Activated CD4-positive, alpha-beta T cell treated with anti-CD3 and anti-CD28 coated beads, Interleukin-2, Interleukin-4, amounts not matched to agents 100 ng/mL and 50 ng/mL, durations not matched to agents 16 hours and 8 hours (primary cell): ENCODE measurements around the gene ZNF316.
"Not testable (repeated sequence)": the region's sequence is repeated elsewhere in the genome, so short reads cannot be mapped to it uniquely, and the experiment has no call there.

Experiments
- DNase-seq: peaks from one replicate; pipeline ENCODE4 v3.0.0-alpha.2; 2020; ENCODE audit warnings: low spot score

The ZNF316 gene

DNA sequence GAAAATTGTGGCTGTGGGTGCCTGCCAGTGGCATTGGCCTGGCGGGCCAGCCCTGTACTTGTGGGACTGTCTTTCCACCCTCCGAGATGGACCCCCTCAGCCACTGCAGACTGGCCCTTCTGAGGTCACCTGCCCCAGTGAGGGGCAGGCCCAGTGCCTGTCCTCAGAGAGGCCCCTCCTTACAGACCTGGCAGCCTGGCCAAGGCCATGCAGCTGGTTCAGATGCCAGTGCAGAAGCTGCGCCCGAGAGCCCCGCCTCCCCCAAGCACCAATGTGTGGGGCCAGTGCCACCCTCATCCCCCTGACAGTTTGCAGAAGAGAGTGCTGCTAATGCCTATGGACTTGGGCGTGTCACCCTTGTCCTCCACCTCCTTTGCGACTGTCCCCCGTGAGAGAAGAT, 10.0 kb downstream of the ZNF316 start:
- DNase-seq, result no peak

DNA sequence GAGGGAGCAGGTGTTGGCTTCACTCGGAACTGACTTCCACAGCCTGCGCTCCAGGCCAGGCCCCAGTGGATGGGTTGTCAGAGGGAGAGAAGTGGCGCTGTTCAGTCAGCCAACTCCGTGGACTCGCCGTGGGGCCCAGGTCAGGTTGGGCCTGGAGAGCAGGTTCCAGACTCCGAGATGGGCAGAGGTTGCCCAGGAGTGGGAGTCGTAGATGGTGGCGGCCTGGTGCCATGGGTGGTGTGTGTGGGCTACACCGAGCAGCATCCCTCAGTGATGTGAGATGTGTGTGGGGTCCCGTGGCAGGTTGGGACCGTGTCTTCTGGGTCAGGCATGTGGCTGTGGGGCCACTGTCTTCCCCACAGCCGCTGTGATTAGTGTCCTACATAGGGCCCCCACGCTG, 10.4 kb downstream of the ZNF316 start:
- no peak for DNase-seq

DNA sequence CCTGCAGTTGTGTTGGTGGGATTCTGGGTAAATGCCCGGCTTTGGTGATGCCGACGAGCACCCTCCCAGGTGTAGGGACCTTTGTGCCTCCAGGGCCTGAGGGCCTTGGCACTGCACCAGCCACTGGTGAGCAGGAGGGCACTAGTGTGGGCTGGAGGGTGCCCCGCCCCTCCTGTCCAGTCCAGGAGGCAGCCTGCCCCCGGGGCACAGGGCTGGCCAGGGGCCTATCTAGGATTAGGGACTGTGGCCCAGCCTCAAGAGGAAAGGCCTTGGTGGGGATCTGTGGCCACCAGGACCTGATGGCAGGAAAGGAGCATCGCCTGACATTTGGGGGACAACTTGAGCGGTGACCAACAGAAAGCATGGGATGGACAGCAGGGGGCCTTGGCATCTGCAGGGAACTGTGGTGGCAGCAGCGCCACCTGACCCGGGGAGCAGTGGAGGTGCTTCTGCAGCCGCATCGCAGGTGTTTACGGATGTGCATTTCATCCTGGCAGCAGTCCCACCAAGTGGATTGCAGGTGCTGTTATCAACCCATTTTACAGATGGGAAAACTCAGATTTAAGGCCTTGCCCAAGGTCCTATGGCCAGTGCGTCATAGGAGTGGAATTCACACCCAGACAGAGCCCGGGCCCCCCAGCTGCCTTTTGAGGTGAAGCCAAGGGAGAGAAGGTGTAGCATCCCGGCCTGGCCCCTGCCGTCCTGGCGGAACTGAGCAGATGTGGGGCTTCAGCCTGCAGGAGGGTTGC, 11.1 kb downstream of the ZNF316 start:
- DNase-seq, result no peak

DNA sequence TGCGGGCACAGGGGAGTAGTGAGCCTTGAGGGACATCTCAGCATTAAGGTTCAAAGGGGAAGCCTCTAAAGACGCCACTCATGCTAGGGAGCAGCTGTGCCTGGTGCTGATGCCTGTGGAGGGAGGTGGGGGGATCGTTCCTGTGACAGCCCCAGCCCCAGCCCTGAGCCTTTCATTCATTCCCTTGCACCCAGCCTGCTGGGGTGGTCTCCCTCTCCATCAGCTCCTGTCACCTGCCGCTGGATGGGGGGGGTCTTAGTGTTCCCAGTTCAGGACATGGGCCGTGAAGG, 11.6 kb downstream of the ZNF316 start:
- no peak for DNase-seq

DNA sequence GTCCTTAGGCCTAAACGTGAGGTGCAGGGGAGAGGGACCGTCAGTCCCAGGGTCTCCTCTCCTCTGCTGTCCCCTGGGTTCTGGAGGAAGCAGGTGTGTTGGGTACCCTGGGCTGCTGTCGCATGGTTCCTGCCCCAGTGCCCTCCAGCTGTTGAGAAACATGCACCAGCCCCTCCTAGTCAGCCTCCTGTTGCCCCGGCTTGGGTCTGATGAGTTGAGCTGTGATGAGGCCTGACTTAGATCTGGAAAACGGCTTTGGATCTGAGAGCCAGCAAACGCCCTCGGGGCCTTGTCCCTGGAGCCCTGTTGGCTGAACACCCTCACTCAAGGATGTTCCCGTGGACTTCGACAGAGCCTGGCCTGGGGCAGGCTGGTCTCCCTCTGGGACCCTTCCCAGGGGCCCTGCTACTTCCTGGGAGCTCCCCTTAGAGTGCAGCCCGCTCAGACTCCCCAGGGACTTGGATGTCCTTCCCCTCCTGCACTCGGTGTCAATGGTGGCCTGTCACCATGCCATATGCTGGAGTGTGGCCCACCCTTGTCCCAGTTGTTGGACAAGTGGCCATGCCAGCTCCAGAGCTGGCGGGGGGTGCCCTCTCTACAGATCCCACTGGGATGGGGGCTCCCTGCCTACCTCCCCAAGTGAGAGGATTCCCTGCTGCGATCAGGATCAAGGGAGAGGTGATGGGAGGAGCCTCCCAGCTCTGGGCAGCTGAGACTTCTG, 12.3 kb downstream of the ZNF316 start:
- no peak for DNase-seq

DNA sequence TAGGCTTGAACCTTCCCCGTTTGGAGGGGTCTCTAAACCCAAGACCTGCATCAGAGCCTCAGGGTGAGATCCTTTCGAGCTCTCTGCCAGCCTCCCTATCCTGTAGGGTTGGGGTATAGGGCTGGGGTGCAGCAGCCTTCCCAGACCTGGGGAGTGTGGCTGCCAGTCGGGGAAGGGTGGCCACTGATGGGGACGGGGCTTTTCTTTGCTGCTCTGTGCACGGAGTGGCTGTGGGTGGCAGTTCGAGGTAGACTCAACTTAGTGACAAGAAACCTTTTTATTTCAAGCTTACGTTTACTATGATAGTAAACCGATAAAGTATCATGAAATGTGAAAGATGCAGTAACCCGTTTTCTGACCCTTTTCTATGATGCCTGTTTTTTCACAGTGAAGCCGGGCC, 13.0 kb downstream of the ZNF316 start:
- DNase-seq, result no peak

DNA sequence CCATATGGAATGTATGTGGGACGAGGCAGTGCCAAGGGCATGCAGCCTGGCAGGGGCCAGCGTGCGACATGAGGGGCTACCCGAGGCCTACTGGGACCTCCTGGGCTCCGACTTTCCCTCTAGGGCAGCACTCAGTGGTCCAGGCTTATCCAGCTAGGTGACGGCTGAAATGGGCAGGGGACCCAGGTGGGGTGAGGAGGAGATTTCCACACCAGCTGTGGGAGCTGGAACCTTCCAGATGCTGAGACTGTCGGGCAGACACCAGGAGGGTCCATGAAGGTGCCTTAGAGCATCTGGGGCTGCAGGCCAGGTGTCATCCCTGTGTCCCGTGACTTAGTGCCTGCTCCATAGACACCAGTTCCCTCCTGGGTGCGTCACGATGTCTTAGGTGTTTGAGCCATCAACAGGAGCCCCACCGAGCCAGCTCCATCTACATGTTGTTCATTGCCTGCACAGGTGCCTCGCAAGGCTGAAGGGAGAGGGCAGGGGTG, 13.4 kb downstream of the ZNF316 start:
- no peak for DNase-seq

DNA sequence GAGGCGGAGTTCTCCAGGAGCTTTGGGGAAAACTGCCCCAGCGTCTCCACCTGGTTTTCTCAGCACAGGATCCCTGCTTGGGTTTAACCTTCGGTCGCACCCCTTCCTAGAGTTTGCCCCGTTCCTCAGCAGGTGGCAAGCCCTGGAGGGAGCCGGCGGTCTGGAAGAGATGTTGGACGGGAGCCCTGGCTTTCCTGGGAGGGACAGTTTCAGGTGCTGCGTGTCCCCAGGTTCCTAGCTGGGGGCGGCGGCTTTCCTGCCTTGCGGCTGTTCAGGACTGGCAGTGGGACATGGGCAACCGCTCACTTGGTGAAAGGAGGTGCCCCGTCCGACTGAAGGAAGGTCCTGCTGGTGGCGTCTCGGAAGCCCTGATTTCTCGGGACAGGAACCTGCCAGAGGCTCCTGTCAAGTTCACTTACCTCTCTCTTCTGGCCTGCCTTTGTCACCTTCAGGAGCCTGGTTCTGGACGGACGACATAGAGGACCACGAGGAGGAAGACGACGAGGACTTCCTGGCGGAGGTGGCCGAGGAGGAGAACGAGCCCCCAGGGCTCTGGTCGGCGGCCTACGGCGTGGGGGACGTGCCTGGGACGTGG, 14.8 kb downstream of the ZNF316 start:
- no peak for DNase-seq

DNA sequence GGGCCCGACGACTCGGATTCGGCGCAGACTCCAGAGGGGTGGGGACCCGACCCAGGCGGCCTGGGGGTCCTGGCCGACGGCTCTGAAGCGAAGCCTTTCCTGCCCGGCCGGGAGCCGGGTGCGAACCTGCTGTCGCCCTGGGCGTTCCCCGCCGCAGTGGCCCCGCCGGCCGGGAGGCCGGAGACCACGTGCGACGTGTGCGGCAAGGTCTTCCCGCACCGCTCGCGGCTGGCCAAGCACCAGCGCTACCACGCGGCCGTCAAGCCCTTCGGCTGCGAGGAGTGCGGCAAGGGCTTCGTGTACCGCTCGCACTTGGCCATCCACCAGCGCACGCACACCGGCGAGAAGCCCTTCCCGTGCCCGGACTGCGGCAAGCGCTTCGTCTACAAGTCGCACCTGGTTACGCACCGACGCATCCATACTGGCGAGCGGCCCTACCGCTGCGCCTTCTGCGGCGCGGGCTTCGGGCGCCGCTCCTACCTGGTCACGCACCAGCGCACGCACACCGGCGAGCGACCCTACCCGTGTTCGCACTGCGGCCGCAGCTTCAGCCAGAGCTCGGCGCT, 15.4 kb downstream of the ZNF316 start:
- no peak for DNase-seq

DNA sequence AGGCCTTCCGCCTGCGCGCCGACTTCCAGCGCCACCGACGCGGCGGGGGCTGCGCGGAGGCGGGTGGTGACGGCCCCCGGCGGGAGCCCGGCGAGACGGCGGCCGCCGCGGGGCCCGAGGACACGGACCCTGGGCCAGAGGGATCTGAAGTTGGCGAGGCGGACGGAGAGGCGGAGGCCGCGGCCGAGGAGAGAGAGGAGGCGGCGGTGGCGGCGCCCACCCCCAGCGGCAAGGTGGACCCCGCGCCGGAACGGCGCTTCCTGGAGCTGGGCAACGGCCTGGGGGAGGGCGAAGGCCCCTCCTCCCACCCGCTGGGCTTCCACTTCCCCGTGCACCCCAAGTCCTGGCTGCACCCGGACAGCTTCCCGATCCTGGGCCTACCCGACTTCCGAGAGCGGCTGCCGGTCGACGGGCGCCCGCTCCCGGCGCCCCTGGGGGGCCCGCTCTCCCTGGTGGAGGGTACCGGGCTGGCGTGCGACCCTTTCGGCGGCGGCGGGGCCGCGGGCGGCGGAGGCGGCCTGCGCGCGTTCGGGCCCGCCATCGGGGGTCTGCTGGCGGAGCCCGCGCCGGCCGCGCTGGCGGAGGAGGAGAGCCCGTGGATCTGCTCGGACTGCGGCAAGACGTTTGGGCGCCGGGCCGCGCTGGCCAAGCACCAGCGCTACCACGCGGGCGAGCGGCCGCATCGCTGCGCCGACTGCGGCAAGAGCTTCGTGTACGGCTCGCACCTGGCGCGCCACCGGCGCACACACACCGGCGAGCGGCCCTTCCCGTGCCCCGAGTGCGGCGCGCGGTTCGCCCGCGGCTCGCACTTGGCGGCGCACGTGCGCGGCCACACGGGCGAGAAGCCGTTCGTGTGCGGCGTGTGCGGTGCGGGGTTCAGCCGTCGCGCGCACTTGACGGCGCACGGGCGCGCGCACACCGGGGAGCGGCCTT, 16.2 kb downstream of the ZNF316 start:
- no peak for DNase-seq

DNA sequence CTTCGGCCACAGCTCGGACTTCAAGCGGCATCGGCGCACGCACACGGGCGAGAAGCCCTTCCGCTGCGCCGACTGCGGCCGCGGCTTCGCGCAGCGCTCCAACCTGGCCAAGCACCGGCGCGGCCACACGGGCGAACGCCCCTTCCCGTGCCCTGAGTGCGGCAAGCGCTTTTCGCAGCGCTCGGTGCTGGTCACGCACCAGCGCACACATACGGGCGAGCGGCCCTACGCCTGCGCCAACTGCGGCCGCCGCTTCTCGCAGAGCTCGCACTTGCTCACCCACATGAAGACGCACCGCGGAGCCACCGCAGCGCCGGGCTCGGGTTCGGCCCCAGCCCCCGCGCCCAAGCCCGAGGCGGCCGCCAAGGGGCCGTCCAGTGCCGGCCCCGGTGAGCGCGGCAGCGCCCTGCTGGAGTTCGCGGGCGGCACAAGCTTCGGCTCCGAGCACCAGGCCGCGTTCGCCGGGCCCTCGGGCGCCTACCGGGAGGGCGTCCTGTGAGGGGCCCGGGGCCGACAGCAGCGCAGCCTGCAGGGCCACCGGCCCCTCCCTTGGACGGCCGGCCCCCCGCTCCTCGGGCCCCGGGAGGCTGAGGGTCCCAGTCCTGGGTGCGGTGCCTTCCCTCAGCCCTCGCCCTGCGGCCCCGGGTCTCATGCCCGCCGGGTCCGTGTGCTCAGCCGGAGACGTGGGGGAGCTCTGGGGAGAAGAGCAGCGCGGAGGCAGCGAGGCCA, 17.2 kb downstream of the ZNF316 start:
- DNase-seq, result no peak

DNA sequence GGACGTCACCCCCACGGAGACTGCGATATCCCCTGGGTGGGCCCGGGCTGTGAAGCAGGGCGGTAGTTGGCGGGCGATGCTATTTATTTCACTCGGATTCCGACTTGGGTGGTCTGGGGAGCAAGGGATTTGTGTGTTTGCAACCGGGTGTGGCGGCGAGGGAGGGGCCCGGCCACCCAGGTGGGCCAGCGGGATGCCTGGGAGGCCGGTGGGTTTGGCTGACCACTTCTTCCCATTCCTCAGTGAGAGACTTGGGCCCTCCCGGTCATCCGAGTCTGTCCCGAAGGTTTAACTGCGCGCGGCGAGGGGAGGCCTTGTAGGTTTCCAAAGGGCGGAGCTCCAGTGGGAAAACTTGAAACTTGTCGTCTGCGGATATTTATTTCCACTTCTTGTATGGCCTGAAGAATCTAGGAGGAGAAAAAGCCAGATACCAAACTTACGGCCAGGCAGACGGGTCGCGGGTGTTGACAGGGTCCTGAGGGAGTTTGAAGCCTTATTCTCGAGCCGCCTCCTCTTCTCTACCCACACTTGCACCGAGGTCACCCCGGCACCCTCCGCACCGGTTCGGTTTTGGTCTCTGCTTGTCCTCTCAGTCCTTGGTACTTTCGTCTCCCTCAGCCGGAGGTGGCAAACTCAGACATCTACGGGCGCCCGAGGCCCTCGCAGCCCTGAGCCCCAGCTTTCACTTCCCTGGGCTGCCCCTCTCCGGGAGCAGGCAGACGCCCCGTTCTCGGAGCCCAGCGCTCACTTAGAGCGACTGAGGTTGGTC, 17.9 kb downstream of the ZNF316 start:
- no peak for DNase-seq

DNA sequence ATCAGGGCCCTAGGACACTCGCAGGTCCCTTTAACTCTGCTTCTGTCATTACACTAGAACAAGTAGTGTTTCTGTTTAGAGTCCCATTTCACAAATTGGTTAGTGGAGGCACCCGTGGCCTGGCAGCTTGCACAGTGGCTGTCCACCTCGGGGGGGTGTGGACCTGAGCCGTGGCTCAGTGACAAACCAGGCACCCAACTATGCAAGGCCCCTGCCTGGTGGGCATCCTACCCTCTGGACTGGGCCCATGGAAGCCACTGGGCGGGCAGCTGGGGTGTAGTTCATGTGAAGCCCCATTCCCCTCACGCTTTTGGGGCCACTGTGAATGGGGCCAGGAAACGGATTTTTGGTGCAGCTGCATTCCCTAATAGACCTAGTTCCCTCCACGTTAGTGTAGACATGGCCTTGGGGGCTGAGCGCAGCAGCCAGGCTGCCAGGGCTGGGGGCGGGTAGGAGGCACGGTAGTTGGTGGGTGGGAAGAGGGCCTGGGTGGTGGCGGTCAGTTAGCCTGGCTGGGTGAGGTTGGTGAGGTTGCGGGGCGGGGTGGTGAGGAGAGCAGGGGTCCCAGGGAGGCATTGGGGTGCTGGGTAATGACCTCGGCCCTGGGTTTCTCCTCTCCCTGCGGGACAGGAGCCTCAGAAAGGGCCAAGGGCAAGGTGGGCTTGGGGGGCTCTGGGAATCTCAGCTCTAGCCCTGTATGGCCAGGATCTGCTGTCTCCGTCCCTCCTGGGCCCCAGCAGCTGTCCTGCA, 18.7 kb downstream of the ZNF316 start:
- no peak for DNase-seq

DNA sequence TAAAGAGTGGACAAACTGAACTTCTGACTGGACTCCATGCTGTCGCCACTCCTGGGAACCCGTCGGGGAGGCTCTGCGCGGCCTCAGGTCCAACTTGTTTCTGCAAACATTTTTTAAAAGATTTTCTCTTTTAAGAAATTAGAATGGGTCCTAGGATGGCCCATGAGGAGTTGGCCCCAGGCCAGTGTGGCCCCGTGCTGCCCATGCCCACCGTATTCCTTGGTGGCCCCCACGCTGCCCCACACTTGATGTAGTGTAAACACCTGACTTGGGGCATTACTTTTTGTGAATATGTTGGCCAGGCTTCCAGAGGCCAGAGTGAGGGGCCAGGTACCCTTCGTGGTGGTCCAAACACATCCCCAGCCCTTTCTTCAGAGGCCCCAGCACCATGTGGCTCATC, 19.3 kb downstream of the ZNF316 start:
- no peak for DNase-seq

DNA sequence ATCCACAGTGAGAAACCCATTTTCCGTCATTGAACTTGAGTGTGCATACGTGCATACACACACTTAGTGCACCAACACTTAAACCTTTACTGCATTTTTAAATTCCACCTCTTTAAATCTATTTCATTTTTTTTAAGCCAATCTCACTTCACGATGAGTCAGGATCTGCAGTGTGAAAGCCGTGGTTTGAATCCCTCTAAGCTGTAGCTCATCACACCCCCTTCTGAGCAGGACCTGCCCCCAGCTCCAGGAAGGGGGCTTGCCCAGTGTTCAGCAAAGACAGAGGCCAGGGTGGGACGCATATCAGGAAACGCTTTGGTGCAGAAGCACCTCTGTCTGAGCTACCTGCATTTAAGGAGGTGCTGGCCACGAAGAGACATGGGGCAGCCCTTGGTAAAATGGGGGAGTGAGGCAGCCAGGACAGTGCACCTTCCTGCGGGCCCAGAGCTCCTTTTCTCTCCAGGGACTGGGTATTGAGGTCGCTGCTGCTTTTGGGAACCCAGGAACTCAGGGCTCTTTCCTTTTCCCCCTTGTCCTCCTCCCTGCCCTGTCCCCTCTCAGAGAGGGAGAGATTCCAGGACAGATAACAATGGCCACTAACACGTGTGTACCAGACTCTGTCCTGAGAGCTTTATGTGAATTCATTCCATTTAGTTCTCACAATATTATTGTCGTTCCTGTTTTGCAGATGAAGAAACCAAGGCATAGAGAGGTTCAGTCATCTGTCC, 21.7 kb downstream of the ZNF316 start:
- no peak for DNase-seq

DNA sequence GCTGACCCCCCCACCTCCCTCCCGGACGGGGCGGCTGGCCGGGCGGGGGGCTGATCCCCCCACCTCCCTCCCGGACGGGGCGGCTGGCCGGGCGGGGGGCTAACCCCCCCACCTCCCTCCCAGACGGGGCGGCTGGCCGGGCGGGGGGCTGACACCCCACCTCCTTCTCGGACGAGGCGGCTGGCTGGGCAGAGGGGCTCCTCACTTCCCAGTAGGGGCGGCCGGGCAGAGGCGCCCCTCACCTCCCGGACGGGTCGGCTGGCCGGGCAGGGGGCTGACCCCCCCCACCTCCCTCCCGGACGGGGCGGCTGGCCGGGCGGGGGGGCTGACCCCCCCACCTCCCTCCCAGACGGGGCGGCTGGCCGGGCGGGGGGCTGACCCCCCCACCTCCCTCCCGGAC, 33.7 kb downstream of the ZNF316 start:
- not testable (repeated sequence) for DNase-seq

DNA sequence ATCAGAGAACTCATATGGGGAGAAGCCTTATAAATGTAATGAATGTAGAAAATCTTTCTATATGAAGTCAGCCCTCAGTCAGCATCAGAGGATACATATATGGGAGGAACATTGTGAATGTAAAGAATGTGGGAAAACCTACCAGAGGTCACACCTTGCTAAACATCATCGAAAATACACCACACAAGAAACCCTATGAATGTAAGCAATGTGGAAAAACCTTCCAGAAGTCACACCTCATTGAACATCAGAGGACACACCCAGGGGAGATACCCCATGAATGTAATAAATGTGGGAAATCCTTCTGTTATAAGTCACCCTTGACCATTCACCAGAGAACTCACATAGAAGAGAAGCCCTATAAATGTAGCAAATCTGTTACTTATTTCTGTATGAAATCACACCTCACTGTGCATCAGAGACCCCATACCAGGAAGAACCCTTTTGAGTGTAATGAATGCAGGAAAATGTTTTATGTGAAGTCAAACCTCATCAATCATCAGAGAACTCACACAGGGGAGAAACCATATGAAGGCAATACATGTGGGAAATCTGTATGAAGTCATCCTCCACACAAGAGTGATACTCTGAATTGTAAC, 38.8 kb downstream of the ZNF316 start:
- DNase-seq, result no peak

DNA sequence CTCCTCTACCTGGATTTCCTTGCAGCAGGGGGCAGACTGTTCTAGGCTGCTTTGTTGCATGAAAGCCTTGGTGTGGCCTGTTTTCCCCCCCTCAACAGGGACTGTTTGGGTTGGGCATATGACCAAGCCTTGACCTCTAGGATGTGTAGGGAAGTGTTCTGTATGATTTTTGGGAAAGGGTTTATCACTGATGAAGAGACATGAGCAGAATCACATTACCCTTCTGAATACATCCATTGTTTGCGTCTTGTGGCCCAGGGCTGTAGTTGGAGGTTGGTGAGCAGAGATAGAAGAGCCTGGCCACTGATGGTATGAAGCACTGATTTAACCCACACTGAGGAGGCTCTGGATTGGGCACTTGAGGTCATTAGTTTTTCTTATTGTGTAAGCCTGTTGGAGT, 43.0 kb downstream of the ZNF316 start:
- DNase-seq, result no peak

DNA sequence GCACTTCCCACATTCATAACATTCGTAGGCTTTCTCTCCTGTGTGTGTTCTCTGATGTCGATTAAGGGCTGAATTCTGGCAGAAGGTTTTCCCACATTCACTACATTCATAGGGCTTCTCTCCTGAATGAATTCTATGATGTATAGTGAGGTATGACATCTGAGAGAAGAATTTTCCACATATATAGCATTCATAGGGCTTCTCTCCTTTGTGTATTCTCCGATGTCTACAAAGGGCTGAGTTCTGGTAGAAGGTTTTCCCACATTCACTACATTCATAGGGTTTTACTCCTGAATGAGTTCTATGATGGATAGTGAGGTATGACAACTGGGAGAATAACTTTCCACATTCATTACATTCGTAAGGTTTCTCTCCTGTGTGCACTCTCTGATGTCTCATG, 54.0 kb downstream of the ZNF316 start:
- DNase-seq, result no peak
